Measurements from ENCODE around the gene PLXDC2.

DNA sequence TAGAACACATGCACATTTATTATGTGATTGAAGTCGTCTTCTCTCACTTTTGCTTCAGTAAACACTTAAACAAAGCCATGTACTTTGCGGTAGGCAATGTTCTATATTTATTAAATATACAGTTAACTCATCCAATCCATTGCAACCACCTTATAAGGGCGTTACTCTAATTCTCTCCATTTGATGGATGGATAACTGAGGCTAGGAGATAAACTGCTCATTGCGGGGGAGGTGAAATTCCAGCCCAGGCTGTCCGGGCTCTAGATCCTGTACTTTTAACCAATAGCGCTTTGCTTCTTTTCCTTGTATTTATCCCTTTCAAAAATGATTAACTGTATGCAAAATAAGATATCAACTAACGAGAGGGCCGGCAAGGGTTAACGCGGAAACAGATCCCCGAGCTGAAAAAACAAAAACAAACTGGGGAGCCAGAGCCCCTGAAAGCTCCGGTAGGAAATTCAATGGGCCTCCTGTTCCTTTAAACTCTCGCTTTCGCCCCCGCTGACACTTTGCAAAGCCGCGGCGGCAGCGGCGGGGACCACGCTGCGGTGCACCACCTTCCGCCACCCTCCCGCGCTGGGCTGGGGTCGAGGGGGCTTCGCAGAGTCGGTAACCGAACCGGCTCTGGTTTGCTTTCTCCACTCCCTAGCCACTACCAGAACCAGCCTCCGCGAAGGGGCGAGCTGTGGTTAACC lies 1.0 kb upstream of the PLXDC2 start:
- no peak for TF ChIP-seq GABPA (IDR thresholded peaks at IDR 0.05; ENCODE audit: low read depth)
- TF ChIP-seq, protein P1, sequence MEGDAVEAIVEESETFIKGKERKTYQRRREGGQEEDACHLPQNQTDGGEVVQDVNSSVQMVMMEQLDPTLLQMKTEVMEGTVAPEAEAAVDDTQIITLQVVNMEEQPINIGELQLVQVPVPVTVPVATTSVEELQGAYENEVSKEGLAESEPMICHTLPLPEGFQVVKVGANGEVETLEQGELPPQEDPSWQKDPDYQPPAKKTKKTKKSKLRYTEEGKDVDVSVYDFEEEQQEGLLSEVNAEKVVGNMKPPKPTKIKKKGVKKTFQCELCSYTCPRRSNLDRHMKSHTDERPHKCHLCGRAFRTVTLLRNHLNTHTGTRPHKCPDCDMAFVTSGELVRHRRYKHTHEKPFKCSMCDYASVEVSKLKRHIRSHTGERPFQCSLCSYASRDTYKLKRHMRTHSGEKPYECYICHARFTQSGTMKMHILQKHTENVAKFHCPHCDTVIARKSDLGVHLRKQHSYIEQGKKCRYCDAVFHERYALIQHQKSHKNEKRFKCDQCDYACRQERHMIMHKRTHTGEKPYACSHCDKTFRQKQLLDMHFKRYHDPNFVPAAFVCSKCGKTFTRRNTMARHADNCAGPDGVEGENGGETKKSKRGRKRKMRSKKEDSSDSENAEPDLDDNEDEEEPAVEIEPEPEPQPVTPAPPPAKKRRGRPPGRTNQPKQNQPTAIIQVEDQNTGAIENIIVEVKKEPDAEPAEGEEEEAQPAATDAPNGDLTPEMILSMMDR (IDR thresholded peaks at IDR 0.05), result no peak
- TF ChIP-seq JUND (IDR thresholded peaks at IDR 0.05), result no peak
- TF ChIP-seq, protein P2, sequence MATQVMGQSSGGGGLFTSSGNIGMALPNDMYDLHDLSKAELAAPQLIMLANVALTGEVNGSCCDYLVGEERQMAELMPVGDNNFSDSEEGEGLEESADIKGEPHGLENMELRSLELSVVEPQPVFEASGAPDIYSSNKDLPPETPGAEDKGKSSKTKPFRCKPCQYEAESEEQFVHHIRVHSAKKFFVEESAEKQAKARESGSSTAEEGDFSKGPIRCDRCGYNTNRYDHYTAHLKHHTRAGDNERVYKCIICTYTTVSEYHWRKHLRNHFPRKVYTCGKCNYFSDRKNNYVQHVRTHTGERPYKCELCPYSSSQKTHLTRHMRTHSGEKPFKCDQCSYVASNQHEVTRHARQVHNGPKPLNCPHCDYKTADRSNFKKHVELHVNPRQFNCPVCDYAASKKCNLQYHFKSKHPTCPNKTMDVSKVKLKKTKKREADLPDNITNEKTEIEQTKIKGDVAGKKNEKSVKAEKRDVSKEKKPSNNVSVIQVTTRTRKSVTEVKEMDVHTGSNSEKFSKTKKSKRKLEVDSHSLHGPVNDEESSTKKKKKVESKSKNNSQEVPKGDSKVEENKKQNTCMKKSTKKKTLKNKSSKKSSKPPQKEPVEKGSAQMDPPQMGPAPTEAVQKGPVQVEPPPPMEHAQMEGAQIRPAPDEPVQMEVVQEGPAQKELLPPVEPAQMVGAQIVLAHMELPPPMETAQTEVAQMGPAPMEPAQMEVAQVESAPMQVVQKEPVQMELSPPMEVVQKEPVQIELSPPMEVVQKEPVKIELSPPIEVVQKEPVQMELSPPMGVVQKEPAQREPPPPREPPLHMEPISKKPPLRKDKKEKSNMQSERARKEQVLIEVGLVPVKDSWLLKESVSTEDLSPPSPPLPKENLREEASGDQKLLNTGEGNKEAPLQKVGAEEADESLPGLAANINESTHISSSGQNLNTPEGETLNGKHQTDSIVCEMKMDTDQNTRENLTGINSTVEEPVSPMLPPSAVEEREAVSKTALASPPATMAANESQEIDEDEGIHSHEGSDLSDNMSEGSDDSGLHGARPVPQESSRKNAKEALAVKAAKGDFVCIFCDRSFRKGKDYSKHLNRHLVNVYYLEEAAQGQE (IDR thresholded peaks at IDR 0.05; ENCODE audit: low read depth, low read length), result no peak
- TF ChIP-seq, protein P3, sequence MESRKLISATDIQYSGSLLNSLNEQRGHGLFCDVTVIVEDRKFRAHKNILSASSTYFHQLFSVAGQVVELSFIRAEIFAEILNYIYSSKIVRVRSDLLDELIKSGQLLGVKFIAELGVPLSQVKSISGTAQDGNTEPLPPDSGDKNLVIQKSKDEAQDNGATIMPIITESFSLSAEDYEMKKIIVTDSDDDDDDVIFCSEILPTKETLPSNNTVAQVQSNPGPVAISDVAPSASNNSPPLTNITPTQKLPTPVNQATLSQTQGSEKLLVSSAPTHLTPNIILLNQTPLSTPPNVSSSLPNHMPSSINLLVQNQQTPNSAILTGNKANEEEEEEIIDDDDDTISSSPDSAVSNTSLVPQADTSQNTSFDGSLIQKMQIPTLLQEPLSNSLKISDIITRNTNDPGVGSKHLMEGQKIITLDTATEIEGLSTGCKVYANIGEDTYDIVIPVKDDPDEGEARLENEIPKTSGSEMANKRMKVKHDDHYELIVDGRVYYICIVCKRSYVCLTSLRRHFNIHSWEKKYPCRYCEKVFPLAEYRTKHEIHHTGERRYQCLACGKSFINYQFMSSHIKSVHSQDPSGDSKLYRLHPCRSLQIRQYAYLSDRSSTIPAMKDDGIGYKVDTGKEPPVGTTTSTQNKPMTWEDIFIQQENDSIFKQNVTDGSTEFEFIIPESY (IDR thresholded peaks at IDR 0.05; ENCODE audit: borderline replicate concordance, low read depth), result no peak

Measured in SK-N-SH (cell line).